NCI-H1092 treated with DMSO at 0.1 percent for 48 hours (cell line): ENCODE measurements around the gene PRKRIP1.
"Not testable (repeated sequence)": the region's sequence is repeated elsewhere in the genome, so short reads cannot be mapped to it uniquely, and the experiment has no call there.

Experiments used
- DNase-seq: peaks from one replicate; lab custom pipeline; 2025; lab: John Stamatoyannopoulos, UW

PRKRIP1 gene

GRCh38 chr7:102404005-102404861 lies 8.1 kb downstream of the PRKRIP1 start:
- peak; percentile 48 for DNase-seq

- not testable (repeated sequence) for DNase-seq
Measured at GRCh38 chr7:102404862-102405188, 8.7 kb downstream of the PRKRIP1 start.

GRCh38 chr7:102407910-102408309 lies 11.7 kb downstream of the PRKRIP1 start:
- no peak for DNase-seq

- DNase-seq: not testable (repeated sequence)
Measured at GRCh38 chr7:102408530-102408929, 12.4 kb downstream of the PRKRIP1 start.

- no peak for DNase-seq
Measured at GRCh38 chr7:102409340-102409739, 13.2 kb downstream of the PRKRIP1 start.

GRCh38 chr7:102410123-102410522 lies 14.0 kb downstream of the PRKRIP1 start:
- no peak for DNase-seq

DNA sequence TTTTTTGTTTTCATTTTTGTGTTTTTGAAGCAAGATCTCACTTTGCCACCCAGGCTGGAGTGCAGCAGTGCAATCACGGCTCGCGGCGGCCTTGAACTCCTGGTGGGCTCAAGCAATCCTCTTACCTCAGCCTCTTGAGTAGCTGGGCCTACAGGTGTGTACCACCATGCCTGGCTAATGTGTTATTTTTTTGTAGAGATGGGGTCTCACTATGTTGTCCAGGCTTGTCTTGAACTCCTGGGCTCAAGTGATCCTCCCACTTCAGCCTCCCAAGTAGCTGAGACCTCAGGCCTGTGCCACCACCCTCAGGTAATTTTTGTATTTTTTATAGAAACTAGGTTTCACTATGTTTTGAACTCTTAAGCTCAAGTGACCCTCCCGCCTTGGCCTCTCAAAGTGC lies 14.8 kb downstream of the PRKRIP1 start:
- no peak for DNase-seq

DNA sequence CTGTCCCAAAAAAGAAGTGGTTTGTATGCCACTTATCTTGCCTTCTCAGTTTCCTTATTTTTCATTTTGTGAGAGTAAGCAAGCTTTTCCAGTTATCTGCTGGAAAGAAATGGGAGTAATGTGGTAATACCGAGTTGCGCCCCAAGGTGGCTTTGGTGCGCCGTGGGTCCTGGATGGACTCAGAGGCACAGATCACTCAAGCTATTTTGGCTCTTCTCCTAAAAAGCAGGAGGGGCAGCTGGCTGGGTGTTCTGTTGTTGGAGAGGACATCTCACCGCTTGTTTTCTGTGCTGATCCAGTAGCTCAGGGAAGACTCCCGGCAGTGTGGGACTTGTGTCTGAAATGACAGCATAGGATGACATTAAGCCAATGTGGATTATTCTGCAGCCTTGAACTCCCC lies 16.4 kb downstream of the PRKRIP1 start:
- DNase-seq: no peak

GRCh38 chr7:102413091-102413490 lies 16.9 kb downstream of the PRKRIP1 start:
- no peak for DNase-seq

DNA sequence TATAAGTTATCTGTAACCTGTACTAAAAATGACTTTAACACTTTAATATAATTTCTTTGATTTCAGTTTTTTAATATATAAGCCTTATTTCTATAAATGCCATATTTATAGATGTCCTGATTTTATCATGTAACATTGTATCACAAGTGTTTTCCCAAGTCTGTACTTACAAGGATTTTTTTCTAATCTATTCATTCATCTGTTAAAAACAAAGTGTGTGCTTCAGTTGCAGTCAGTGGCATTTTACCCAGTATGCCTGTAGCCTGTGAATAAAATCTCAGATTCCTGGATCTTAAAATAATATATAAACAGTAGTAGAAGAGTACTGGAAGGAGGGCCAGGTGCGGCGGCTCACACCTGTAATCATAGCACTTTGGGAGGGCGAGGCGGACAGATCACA lies 17.4 kb downstream of the PRKRIP1 start:
- no peak for DNase-seq

- DNase-seq: no peak
Measured at GRCh38 chr7:102415685-102416225, 19.6 kb downstream of the PRKRIP1 start.

- no peak for DNase-seq
Measured at GRCh38 chr7:102416406-102416805, 20.2 kb downstream of the PRKRIP1 start.

DNA sequence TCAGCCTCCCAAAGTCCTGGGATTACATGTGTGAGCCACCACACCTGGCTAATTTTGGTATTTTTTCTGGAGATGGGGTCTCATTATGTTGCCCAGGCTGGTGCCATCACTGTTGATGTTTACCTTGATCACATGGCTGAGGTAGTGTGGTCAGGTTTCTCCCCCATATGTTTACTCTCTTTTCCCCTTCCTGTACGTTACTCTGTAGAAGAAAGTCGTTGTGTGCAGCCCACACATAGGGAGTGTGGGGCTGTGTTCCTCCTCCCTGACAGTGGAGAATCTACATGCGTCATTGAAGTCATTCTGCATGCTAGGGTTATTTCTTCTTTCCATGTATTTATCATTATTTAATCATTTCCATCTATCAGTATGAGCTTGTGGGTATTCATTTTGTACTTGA lies 20.9 kb downstream of the PRKRIP1 start:
- DNase-seq: no peak

GRCh38 chr7:102418592-102418991 lies 22.4 kb downstream of the PRKRIP1 start:
- no peak for DNase-seq

DNA sequence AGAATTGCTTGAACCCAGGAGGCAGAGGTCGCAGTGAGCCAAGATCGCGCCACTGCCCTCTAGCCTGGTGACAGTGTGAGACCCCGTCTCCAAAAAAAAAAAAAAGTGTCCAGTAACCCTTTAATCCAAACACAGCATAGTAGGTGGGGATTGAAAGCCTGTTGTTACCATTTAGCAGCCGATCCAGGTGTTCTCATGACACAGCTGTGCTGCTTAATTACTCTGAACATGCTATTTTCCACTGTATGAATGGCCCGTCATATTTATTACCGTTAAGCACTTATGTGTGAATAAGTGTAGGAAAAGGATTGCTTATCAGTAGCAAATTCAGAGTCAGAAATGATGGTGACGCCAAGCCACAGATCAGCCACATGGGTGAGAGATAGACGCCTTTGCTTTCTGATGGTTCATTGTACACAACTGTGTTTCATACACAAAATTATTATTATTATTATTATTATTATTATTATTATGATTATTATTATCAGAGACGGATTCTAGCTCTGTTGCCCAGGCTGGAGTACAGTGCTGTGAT lies 25.6 kb downstream of the PRKRIP1 start:
- DNase-seq: no peak

DNA sequence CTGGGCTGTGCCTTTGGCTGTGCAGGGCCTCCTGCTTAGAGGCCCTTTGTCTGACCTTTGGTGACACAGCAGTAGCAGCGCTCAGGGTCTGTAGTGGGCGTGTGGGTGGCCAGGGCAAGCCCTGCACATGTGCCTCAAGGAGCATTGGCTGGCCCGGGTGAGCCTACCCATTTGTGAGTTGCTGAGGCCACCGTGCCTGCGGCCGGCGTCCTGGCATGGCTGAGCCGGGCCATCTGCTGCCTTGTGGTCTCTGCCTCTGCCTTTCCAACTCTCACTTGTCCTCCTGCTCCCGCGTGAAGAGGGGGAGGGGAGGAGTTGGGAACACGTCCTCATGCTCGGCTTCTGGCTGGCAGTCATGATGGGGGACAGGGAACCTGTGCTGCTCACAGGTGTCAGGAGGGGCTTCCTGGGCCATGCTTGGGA lies 28.0 kb downstream of the PRKRIP1 start:
- DNase-seq: no peak

- no peak for DNase-seq
Measured at GRCh38 chr7:102424787-102425218, 28.6 kb downstream of the PRKRIP1 start.

GRCh38 chr7:102425639-102426267 lies 29.6 kb downstream of the PRKRIP1 start:
- no peak for DNase-seq

DNA sequence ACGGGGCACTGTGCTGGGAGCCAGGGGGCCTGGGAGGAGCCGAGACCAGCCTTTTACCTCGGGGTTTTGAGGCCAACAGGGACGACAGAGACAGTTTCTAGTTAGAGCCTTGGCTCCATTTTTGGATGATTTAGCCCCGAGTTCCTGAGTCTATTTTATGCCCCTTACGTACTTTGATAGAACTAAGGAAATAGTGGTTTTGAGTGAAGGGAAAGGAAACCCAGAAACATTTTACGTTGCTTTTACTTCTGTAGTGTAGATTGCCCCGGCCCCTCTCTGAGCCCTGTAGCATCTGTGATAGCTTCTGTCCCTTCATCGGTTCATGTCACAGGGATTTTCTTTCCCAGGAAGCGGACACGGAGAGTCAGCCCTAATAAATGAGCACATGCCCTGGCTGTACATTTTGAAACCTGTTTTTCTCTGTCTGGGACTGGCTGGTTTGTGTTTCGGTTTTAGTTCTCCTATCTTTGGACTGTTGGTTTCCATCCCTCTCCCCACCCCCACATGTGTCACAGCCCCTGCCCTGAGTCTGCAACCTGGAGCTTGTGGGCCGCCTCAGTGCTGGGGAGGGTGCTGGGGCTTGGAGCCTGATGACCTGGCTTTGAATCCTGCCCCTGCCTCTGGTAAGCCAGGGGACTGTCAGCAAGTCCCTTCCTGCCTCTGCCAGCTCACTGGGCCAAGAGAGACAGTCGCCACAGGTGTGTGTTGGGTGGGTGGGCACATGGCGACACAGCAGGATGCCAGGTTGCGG lies 30.3 kb downstream of the PRKRIP1 start:
- no peak for DNase-seq

- no peak for DNase-seq
Measured at GRCh38 chr7:102427019-102427405, 30.8 kb downstream of the PRKRIP1 start.

- no peak for DNase-seq
Measured at GRCh38 chr7:102429141-102429899, 33.2 kb downstream of the PRKRIP1 start.
